ENCODE data around the gene ABCA3.
A peak's percentile ranks its signal among the peaks of the same experiment; 100 is the strongest.

ABCA3 gene

DNA sequence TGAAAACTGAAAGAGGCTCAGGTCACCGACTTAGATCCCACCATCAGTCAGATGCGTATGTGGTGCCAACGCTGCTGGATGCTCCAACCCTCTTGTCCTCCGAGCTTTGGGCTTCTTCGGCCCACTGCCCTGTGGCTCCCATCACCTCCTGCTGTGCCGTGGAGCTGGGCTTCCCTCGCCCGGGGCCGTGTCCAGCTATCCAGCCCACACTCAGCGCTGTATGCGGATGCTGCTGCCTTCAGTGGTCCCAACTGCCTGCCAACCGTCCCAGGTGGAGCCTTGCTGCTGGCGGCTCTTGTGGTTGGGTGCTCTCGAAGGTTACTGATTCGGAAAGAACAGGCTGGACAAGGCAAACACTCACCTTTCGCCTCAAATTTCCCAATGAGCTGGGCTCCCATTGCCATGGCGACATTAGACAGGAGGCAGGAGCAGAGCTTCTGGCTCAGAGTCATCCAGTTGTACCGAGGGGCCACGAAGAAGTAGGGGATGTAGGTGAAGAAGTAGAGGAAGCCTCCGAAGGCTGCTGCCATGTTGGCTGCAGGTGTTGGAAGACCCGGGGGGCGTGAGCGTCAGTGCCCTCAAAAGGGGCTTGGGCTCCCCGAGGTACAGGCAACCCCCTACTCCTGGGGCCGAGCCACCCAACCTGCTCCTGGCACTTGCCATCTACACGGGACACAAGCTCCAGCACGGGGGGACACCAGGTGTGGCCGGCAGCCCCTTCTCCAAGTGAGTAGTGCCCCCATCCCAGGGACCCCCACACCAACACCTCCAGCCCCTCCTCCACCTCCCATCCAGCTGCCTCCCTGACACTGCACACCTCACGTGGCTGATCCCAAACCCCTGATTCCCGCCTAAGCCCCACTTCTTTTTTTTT lies 32.2 kb downstream of the ABCA3 start:
- DNase-seq = no peak

DNA sequence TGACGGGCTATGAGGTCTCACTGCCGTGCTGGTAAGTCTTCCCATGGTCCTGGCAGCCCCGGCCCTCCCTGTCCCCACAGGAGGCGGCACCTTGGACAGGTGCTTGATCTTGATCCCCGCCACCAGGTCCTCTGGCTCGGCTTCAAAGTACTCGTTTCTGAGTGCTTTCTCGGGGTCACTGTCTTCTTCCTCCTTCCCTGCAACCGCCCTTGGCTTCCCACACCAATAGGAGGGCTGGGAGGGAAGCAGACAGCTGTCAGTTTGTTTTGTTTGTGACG lies 40.7 kb downstream of the ABCA3 start:
- no peak for DNase-seq

GRCh38 chr16:2299121-2299914 lies 41.2 kb downstream of the ABCA3 start:
- DNase-seq = no peak

DNA sequence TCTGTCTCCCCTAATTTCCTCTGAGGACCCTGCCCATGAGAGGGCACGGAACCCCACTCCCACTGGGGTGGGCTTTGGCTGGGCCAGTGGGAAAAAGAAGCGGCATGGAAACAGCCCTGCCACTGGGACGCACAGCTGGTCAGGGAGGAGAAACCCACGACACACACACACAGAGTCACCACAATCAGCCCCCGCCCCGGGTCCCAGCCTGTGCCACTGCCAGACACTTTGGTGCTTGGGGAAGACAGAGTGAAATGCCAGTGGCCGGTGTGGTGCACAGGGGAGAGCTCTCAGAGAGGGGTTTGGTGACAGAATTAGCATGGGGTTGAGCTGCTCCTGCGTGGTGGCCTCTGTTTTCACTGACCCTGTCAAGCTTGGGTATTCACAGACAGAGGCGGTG lies 41.9 kb downstream of the ABCA3 start:
- no peak for DNase-seq

- DNase-seq = no peak
Observed at GRCh38 chr16:2297506-2297860, 43.0 kb downstream of the ABCA3 start.

- DNase-seq = peak; percentile 2
Observed at GRCh38 chr16:2296661-2297505, 43.6 kb downstream of the ABCA3 start.

- no peak for DNase-seq
Observed at GRCh38 chr16:2295056-2295798, 45.3 kb downstream of the ABCA3 start.

GRCh38 chr16:2292221-2292620 lies 48.3 kb downstream of the ABCA3 start:
- DNase-seq = no peak

- DNase-seq = no peak
Observed at GRCh38 chr16:2289282-2289681, 51.2 kb downstream of the ABCA3 start.

DNA sequence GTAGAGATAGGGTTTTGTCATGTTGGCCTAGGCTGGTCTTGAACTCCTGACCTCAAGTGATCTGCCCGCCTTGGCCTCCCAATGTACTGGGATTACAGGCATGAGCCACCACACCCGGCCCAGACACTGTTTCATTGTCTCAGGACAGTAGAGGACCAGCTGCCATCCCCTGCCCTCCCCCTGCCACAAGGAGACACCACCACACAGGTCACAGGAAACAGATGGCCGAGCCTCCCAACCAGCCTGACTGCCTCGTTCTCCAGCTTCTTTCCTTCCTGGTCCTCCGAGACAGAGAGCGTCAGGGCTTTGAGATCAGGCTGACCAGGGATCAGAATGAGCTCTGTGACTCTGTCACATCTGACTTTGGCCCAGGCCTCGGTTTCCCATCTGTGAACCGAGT lies 51.8 kb downstream of the ABCA3 start:
- no peak for DNase-seq

- no peak for DNase-seq
Observed at GRCh38 chr16:2287916-2288547, 52.5 kb downstream of the ABCA3 start.

- no peak for DNase-seq
Observed at GRCh38 chr16:2286550-2286949, 54.0 kb downstream of the ABCA3 start.

DNA sequence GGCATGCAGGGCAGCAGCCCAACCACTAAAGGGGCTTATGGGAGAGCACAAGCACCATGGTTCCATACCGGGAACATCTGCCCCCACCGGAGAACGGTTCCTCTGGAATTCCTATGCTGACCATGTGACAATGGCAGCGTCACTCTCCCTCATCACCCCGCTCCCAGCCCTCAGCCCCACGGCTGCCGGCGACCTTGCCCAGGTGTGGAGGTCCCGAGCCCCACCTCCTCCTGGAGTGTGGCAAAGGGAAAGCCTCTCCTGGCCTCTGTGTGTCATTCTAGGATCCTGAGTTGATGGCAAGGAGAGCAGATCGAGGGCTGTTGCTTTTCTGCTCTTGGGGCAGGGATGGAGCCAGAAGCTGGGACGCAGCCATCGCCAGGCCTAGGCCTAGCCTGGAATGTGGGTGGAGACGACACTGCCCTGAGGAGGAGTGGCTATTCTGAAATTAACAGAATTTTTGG lies 54.8 kb downstream of the ABCA3 start:
- no peak for DNase-seq

DNA sequence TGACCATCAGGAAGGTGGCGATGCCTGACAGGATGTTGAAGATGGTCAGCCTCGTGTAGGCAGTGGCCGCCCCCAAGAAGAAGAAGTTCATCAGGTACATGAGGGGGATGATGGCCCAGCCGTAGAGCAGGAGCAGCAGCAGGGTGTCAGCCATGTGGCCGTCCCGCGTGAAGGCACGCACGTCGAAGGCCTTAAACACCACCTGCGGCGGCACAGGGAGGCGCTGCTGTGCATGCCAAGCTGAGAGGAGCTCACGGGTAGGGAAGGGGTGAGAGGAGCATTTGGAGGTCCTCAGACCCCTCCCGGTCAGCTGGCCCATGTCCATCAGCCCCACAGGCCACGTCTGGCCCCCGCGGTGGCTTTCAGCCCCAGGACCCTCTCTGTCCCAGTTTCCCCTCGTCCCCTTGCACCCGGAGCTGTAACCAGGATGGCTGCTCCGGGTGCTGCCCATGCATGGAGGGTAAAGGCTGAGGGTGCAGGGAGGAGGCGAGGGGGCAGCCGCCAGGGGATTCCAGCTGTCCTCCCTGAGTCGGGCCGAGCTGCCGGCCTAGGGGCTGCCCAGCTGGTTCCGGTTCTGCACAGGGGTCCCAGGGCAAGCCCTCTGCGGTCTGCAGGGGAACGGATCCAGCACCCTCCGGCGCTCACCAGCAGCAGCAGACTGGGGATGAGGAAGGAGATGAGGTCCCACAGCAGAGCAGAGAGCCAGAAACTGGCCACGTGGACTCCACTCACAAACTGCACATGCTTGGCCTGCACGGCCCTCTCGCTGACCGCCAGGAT lies 55.5 kb downstream of the ABCA3 start:
- no peak for DNase-seq

- no peak for DNase-seq
Observed at GRCh38 chr16:2284001-2284770, 56.3 kb downstream of the ABCA3 start.

DNA sequence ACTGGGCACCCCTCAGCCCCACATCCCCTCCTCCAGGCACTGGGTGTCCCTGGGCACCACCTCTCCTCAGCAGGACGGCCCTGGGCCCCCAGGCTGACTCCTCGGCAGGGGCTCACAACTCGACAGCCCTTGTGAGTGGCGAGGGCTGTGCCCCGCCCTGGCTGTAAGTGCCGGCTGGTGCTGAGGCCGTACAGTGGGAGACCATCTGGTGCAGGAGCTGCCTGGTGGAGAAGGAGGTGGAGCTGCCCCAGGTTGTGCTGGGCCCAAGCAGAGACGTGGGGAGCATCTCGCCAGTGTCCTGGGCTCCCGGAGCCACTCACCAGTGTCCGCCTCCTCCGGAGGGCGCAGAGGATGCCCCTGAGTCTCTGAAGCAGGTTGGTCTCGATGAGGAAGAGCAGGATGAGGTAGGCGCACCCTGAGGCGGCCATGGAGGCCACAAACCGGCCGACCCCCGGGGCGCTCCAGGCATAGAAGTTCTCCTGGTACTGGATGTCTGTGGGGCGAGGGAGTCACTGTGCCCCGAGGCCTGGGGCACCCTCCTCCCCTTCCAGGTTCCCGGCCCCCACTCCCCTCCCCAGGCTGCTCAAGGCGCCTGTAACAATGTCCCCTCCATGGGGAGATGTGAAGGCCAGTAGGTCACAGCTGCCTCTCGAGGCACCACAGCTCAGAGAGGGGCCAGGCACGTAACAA lies 57.5 kb downstream of the ABCA3 start:
- DNase-seq = no peak

GRCh38 chr16:2282262-2282661 lies 58.3 kb downstream of the ABCA3 start:
- no peak for DNase-seq

DNA sequence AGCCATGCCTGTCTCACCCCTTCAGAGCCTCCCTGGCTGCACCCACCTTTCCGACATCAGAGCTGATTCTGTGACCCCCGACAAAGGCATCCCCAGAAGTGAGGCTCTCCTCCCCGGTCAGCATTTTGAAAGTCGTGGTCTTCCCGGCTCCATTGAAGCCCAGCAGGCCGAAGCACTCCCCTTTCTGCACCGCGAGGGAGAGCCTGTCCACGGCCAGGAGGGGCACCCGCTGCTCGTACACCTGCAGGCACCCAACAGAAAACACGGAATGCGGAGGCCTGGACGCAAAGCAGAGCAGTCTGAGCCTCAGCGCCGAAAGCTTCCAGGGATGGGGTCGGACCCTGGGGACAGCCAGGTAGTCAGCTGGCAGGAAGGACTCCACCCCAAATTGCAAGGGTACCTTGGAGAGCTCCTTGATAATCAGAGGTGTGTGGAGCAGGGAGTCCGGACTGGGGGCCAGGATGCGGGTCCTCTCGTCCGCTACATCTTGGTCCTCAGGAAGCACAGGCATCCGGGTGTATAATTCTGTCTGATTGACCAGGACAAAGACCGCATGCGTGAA lies 59.5 kb downstream of the ABCA3 start:
- DNase-seq = no peak

DNA sequence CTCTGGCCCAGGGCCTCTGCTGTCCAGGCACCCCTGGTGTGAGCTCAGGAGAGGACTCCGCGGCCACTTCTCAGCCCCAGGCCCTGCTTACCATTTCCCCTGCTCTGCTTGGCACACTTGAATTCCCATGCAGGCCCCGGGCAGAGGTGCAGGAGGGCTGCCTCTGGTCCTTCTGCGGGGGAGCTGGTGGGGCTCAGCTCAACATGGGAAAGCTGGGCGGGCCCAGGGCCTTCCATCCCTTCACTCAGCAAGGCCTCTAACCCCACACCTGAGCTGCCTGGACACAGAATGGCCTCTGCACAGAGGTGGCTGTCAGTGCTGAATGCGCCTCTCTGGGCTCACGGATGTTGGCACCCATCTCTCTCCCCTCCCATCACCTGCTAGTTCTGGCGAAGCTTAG lies 60.1 kb downstream of the ABCA3 start:
- no peak for DNase-seq

All from activated T-cell treated with anti-CD3 and anti-CD28 coated beads for 4 hours (primary cell).